GM18867 (cell line): ENCODE data around the gene PCDHGA6.
A peak's percentile ranks its signal among the peaks of the same experiment; 100 is the strongest.
"Not testable (repeated sequence)": the region's sequence is repeated elsewhere in the genome, so short reads cannot be mapped to it uniquely, and the experiment has no call there.

ENCODE experiments used
- ATAC-seq: cut with Tn5 transposase; IDR thresholded peaks from one replicate; pipeline ENCODE4 v1.9.1; 2021; ENCODE audit warnings: mild to moderate bottlenecking, moderate library complexity; ENCODE audit not compliant: unreplicated experiment

Gene PCDHGA6

GRCh38 chr5:141359790-141360426 is 13.8 kb upstream of the PCDHGA6 start, which contains the start of gene PCDHGB2:
Gene PCDHGB2, plus strand, starts transcription at chr5:141359994. Its CDS starts 142 bp downstream, at chr5:141360136.
- no peak for ATAC-seq

- no peak for ATAC-seq
Measured at GRCh38 chr5:141360685-141361084, 13.0 kb upstream of the PCDHGA6 start.

- no peak for ATAC-seq
Measured at GRCh38 chr5:141362719-141363118, 11.0 kb upstream of the PCDHGA6 start.

GRCh38 chr5:141363952-141364660 is 9.6 kb upstream of the PCDHGA6 start, which contains the start of gene PCDHGA5:
Gene PCDHGA5, plus strand, starts transcription at chr5:141364162. Its CDS starts 169 bp downstream, at chr5:141364331.
- no peak for ATAC-seq

GRCh38 chr5:141366016-141366896 is 7.4 kb upstream of the PCDHGA6 start:
- no peak for ATAC-seq

GRCh38 chr5:141369994-141370848 is 3.5 kb upstream of the PCDHGA6 start, which contains the start of gene PCDHGB3:
Gene PCDHGB3, plus strand, starts transcription at chr5:141370242. Its CDS starts 153 bp downstream, at chr5:141370395.
- peak; percentile 95 for ATAC-seq

- ATAC-seq: no peak
Measured at GRCh38 chr5:141371572-141372475, 1.9 kb upstream of the PCDHGA6 start.

GRCh38 chr5:141374627-141375026 is 936 bp downstream of the PCDHGA6 start:
- ATAC-seq: no peak

GRCh38 chr5:141375444-141376155 is 1.9 kb downstream of the PCDHGA6 start:
- not testable (repeated sequence) for ATAC-seq

GRCh38 chr5:141382469-141383294 is 9.0 kb downstream of the PCDHGA6 start, which contains the start of gene PCDHGA7:
Gene PCDHGA7, plus strand, starts transcription at chr5:141382742. Its CDS starts 158 bp downstream, at chr5:141382900.
- ATAC-seq: no peak

- ATAC-seq: no peak
Measured at GRCh38 chr5:141383345-141383744, 9.7 kb downstream of the PCDHGA6 start.

GRCh38 chr5:141384471-141385267 is 11.0 kb downstream of the PCDHGA6 start:
- ATAC-seq: no peak

- peak; percentile 71 for ATAC-seq
Measured at GRCh38 chr5:141387557-141388311, 14.0 kb downstream of the PCDHGA6 start, which contains the start of gene PCDHGB4. Gene PCDHGB4, plus strand, starts transcription at chr5:141387698. Its CDS starts 187 bp downstream, at chr5:141387885.

GRCh38 chr5:141388661-141389060 is 15.0 kb downstream of the PCDHGA6 start:
- no peak for ATAC-seq

GRCh38 chr5:141389153-141390042 is 15.7 kb downstream of the PCDHGA6 start:
- no peak for ATAC-seq
